ENCODE data around the gene AK4.

DNA sequence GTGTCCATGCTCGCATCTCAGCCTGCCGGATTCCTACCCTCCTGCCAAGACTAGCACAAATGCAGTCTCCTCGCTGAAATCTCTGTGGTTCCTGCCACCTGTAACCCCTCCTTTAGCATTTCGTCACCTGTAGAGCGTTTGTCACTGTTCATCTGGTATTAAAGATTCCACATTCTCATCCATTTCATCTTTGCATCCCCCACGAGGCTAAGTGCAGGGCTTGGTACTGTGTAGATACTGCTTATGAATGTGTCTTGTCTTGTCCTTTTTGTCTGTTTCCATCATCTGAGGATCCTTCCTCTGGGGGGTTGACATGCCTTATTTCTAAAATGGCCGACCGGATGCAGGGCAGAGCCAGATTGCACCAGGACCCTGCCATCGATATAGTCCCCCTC lies 107.7 kb downstream of the AK4 start:
- TF ChIP-seq, protein P1, sequence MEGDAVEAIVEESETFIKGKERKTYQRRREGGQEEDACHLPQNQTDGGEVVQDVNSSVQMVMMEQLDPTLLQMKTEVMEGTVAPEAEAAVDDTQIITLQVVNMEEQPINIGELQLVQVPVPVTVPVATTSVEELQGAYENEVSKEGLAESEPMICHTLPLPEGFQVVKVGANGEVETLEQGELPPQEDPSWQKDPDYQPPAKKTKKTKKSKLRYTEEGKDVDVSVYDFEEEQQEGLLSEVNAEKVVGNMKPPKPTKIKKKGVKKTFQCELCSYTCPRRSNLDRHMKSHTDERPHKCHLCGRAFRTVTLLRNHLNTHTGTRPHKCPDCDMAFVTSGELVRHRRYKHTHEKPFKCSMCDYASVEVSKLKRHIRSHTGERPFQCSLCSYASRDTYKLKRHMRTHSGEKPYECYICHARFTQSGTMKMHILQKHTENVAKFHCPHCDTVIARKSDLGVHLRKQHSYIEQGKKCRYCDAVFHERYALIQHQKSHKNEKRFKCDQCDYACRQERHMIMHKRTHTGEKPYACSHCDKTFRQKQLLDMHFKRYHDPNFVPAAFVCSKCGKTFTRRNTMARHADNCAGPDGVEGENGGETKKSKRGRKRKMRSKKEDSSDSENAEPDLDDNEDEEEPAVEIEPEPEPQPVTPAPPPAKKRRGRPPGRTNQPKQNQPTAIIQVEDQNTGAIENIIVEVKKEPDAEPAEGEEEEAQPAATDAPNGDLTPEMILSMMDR (tag by site-specific recombination; IDR thresholded peaks at IDR 0.05): no peak
- TF ChIP-seq ZNF785 (tag by site-specific recombination; IDR thresholded peaks at IDR 0.05): no peak

Data from HEK293 (cell line).